Measurements from ENCODE around the gene MTREX.

MTREX gene

GRCh38 chr5:55307383-55308253 is at the start of gene MTREX, which contains the start of gene DHX29:
Gene MTREX, plus strand, starts transcription at chr5:55307989. Its CDS starts 25 bp downstream, at chr5:55308014.
Gene DHX29, minus strand, starts transcription at chr5:55307694. Its CDS starts 121 bp downstream, at chr5:55307573.
- H3K4me1 ChIP-seq (ENCODE audit: insufficient read depth, low read length): peaks cover 8% of the 10 kb centered on the region
- H3K9ac ChIP-seq (ENCODE audit: low read depth, low read length): peak within 1 kb of the TSS; percentile 82
- no peaks in the 10 kb centered on the region for H3K9me3 ChIP-seq (ENCODE audit: control insufficient read depth, insufficient read depth, low read length)
- no peaks in the 10 kb centered on the region for H3K36me3 ChIP-seq (ENCODE audit: insufficient read depth, low read length)

- Histone ChIP-seq H3K9ac (ENCODE audit: low read depth, low read length) (no peak overlapping the region), H3K4me1 (ENCODE audit: insufficient read depth, low read length) (0 out of 2 replicates have a peak, but pooled peaks cover 5% of the 10 kb centered on the region), H3K36me3 (ENCODE audit: insufficient read depth, low read length) (peaks cover 9% of the 10 kb centered on the region; the same call in 1 of the 2 replicates), H3K9me3 (ENCODE audit: control insufficient read depth, insufficient read depth, low read length) (no peaks in the 10 kb centered on the region)
These were observed 49.5 kb upstream of the MTREX start for GRCh38 chr5:55258339-55258738.

GRCh38 chr5:55276771-55277170 is 31.0 kb upstream of the MTREX start:
- Histone ChIP-seq H3K36me3 (ENCODE audit: insufficient read depth, low read length) (peaks cover 24% of the 10 kb centered on the region), H3K9ac (ENCODE audit: low read depth, low read length) (no peak overlapping the region), H3K9me3 (ENCODE audit: control insufficient read depth, insufficient read depth, low read length) (no peaks in the 10 kb centered on the region), H3K4me1 (ENCODE audit: insufficient read depth, low read length) (no peaks in the 10 kb centered on the region)

GRCh38 chr5:55278778-55279177 is 29.0 kb upstream of the MTREX start:
- no peaks in the 10 kb centered on the region for H3K4me1 ChIP-seq (ENCODE audit: insufficient read depth, low read length)
- no peaks in the 10 kb centered on the region for H3K9me3 ChIP-seq (ENCODE audit: control insufficient read depth, insufficient read depth, low read length)
- peaks cover 22% of the 10 kb centered on the region for H3K36me3 ChIP-seq (ENCODE audit: insufficient read depth, low read length)
- H3K9ac ChIP-seq (ENCODE audit: low read depth, low read length): no peak overlapping the region

- Histone ChIP-seq H3K9me3 (ENCODE audit: control insufficient read depth, insufficient read depth, low read length) (no peaks in the 10 kb centered on the region), H3K9ac (ENCODE audit: low read depth, low read length) (no peak overlapping the region), H3K36me3 (ENCODE audit: insufficient read depth, low read length) (peaks cover 10% of the 10 kb centered on the region; the same call in 1 of the 2 replicates), H3K4me1 (ENCODE audit: insufficient read depth, low read length) (no peaks in the 10 kb centered on the region)
These were observed 21.3 kb upstream of the MTREX start for GRCh38 chr5:55286411-55286933.

- no peaks in the 10 kb centered on the region for H3K4me1 ChIP-seq (ENCODE audit: insufficient read depth, low read length)
- H3K9me3 ChIP-seq (ENCODE audit: control insufficient read depth, insufficient read depth, low read length): no peaks in the 10 kb centered on the region
- H3K36me3 ChIP-seq (ENCODE audit: insufficient read depth, low read length): peaks cover 7% of the 10 kb centered on the region; the same call in 1 of the 2 replicates
- no peak overlapping the region for H3K9ac ChIP-seq (ENCODE audit: low read depth, low read length)
These were observed 18.0 kb upstream of the MTREX start for GRCh38 chr5:55289808-55290207.

- no peaks in the 10 kb centered on the region for H3K4me1 ChIP-seq (ENCODE audit: insufficient read depth, low read length)
- peaks cover 10% of the 10 kb centered on the region; the same call in 1 of the 2 replicates for H3K36me3 ChIP-seq (ENCODE audit: insufficient read depth, low read length)
- H3K9me3 ChIP-seq (ENCODE audit: control insufficient read depth, insufficient read depth, low read length): no peaks in the 10 kb centered on the region
- no peak overlapping the region for H3K9ac ChIP-seq (ENCODE audit: low read depth, low read length)
These were observed 16.8 kb upstream of the MTREX start for GRCh38 chr5:55290991-55291390.

- Histone ChIP-seq H3K9me3 (ENCODE audit: control insufficient read depth, insufficient read depth, low read length) (no peaks in the 10 kb centered on the region), H3K9ac (ENCODE audit: low read depth, low read length) (no peak overlapping the region), H3K36me3 (ENCODE audit: insufficient read depth, low read length) (peaks cover 6% of the 10 kb centered on the region; the same call in 1 of the 2 replicates), H3K4me1 (ENCODE audit: insufficient read depth, low read length) (no peaks in the 10 kb centered on the region)
These were observed 12.9 kb upstream of the MTREX start for GRCh38 chr5:55294935-55295334.

- H3K9me3 ChIP-seq (ENCODE audit: control insufficient read depth, insufficient read depth, low read length): no peaks in the 10 kb centered on the region; the same call in 1 of the 2 replicates
- peaks cover 1% of the 10 kb centered on the region; the same call in 1 of the 2 replicates for H3K4me1 ChIP-seq (ENCODE audit: insufficient read depth, low read length)
- no peaks in the 10 kb centered on the region; the same call in 1 of the 2 replicates for H3K36me3 ChIP-seq (ENCODE audit: insufficient read depth, low read length)
- H3K9ac ChIP-seq (ENCODE audit: low read depth, low read length): no peak overlapping the region
These were observed 6.9 kb upstream of the MTREX start for GRCh38 chr5:55300890-55301289.

GRCh38 chr5:55303238-55303690 is 4.5 kb upstream of the MTREX start:
- Histone ChIP-seq H3K36me3 (ENCODE audit: insufficient read depth, low read length) (no peaks in the 10 kb centered on the region; the same call in 1 of the 2 replicates), H3K9ac (ENCODE audit: low read depth, low read length) (no peak overlapping the region), H3K9me3 (ENCODE audit: control insufficient read depth, insufficient read depth, low read length) (no peaks in the 10 kb centered on the region; the same call in 1 of the 2 replicates), H3K4me1 (ENCODE audit: insufficient read depth, low read length) (peaks cover 8% of the 10 kb centered on the region)

- Histone ChIP-seq H3K4me1 (ENCODE audit: insufficient read depth, low read length) (peaks cover 8% of the 10 kb centered on the region), H3K36me3 (ENCODE audit: insufficient read depth, low read length) (no peaks in the 10 kb centered on the region; the same call in 1 of the 2 replicates), H3K9me3 (ENCODE audit: control insufficient read depth, insufficient read depth, low read length) (no peaks in the 10 kb centered on the region; the same call in 1 of the 2 replicates), H3K9ac (ENCODE audit: low read depth, low read length) (no peak overlapping the region)
These were observed 3.2 kb upstream of the MTREX start for GRCh38 chr5:55304584-55304983.

GRCh38 chr5:55305345-55305744 is 2.4 kb upstream of the MTREX start:
- H3K4me1 ChIP-seq (ENCODE audit: insufficient read depth, low read length): peaks cover 8% of the 10 kb centered on the region
- H3K9ac ChIP-seq (ENCODE audit: low read depth, low read length): no peak overlapping the region
- H3K36me3 ChIP-seq (ENCODE audit: insufficient read depth, low read length): no peaks in the 10 kb centered on the region; the same call in 1 of the 2 replicates
- H3K9me3 ChIP-seq (ENCODE audit: control insufficient read depth, insufficient read depth, low read length): no peaks in the 10 kb centered on the region; the same call in 1 of the 2 replicates

- Histone ChIP-seq H3K4me1 (ENCODE audit: insufficient read depth, low read length) (peaks cover 8% of the 10 kb centered on the region), H3K9ac (ENCODE audit: low read depth, low read length) (peak overlapping the region; percentile 82), H3K9me3 (ENCODE audit: control insufficient read depth, insufficient read depth, low read length) (no peaks in the 10 kb centered on the region; the same call in 1 of the 2 replicates), H3K36me3 (ENCODE audit: insufficient read depth, low read length) (no peaks in the 10 kb centered on the region)
These were observed 977 bp upstream of the MTREX start for GRCh38 chr5:55306641-55307382.

GRCh38 chr5:55308254-55308836 is 556 bp downstream of the MTREX start:
- H3K4me1 ChIP-seq (ENCODE audit: insufficient read depth, low read length): peaks cover 8% of the 10 kb centered on the region

More at GRCh38 chr5:55308254-55308836, 556 bp downstream of the MTREX start:
- H3K36me3 ChIP-seq (ENCODE audit: insufficient read depth, low read length): no peaks in the 10 kb centered on the region
- peak overlapping the region; percentile 82 for H3K9ac ChIP-seq (ENCODE audit: low read depth, low read length)
- H3K9me3 ChIP-seq (ENCODE audit: control insufficient read depth, insufficient read depth, low read length): no peaks in the 10 kb centered on the region

All from ES-I3 (cell line).